ENCODE measurements around the gene MDFIC.
A peak's percentile ranks its signal among the peaks of the same experiment; 100 is the strongest.

Gene MDFIC

GRCh38 chr7:115005251-115005650 lies 83.4 kb downstream of the MDFIC start:
- no peak for DNase-seq

GRCh38 chr7:115005953-115006352 lies 84.1 kb downstream of the MDFIC start:
- no peak for DNase-seq

DNA sequence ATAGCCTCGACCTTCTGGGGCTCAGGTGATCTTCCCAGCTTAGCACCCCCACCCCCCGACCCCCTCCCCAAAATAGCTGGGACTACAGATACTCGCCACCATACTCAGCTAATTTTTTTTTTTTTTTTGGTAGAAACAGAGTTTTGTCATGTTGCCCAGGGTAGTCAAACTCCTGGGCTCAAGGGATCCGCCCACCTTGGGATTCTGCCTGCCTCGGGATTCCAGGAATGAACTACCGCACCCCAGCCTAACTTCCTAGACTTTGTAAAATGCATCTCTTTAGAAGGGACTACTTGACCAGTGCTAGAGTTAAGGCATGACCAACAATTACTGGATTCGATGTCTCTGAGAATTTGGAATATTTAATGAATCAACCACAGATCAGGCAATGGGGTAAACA lies 85.9 kb downstream of the MDFIC start:
- no peak for DNase-seq

- DNase-seq: no peak
Measured at GRCh38 chr7:115008465-115009114, 86.7 kb downstream of the MDFIC start.

DNA sequence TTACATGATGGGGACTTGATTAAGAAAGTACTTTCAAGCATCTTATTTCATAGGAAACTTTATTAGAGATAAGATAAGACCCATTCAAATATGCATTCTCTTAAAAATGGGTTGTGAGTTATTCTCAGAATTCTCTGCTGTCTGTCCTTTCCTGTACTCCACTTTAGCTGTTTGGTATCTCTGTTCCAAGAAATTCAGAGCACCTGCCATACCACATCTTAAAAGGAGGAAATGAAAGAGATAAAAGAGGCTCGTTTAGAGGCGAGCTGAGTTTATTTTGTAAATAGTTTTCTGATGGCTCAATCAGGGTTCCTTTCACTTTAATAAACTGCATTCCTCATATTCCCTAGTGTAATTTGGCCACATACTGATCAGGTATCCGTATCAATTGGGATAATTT lies 87.2 kb downstream of the MDFIC start:
- DNase-seq: no peak

DNA sequence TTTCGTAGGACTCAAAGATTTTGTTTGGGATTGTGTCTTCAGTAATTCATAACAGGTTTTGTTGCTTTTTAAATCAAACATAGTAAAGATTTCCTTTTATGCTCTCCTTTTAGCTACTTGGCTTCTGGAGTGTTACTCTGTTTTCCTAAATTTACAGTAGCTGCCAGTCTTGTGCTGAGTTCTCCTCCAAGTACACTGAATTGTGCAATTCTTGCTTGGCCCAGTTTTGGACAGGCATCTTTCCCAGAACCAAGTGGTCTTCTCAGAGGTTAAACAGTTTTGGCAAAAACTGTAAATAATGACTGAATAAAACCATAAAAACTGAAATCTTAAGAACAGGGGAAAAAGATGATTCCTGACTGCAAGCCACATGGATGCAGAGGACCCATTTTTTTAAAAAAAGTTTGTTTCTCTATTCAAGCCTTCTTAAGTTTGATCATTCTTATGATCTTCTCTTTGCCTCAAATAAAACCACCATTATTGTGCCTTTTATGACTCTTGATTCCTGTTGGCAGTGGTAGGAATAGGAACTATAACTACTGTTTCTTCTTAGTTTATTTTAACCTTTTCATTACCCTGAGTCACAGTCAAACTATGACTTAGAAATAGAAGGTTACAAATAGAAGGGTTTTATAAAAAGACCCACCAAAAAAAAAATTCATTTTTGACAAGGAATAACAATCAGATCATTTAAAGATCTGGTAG lies 88.0 kb downstream of the MDFIC start:
- DNase-seq: no peak

DNA sequence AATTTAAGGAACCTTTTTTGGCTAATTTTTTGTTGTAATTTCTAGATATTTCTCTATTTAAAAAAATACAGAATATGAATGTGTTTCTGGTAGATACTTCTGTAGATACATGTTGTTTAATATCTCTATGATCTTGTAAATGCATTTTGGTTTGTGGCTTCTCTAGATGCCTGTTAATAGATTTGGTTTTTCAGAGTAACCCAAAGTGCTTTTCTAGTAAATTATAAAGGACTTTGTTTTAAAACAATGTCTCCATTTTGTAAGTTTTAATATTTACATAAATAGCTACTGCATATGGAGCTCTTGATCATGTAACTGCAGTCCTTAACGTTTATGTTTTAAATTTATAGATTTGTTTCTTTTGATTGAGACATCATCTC lies 88.5 kb downstream of the MDFIC start:
- no peak for DNase-seq

DNA sequence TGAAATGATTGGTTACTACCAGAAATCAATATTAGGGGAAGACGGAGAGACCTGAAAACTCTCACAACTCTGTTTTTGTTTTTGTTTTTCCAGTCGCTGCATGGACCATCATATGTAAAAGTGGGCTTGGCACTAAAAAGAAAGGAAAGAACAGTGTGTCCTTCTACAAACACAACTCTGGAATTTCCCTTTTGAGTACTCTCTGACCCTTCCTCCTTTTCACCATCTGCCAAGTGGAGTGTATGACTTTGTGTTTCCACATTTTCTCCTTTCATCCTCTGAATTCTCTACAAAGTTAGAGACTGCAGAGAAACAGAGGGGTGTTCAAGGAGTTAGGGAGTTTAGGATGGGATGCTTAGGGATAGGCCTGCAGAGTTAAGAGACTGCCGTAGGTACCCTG lies 92.0 kb downstream of the MDFIC start:
- DNase-seq: no peak

GRCh38 chr7:115014794-115015193 lies 92.9 kb downstream of the MDFIC start:
- DNase-seq: no peak

GRCh38 chr7:115015619-115016018 lies 93.7 kb downstream of the MDFIC start:
- DNase-seq: no peak

GRCh38 chr7:115019882-115020605 lies 98.2 kb downstream of the MDFIC start:
- DNase-seq: no peak

GRCh38 chr7:115023219-115023618 lies 101.3 kb downstream of the MDFIC start:
- no peak for DNase-seq

DNA sequence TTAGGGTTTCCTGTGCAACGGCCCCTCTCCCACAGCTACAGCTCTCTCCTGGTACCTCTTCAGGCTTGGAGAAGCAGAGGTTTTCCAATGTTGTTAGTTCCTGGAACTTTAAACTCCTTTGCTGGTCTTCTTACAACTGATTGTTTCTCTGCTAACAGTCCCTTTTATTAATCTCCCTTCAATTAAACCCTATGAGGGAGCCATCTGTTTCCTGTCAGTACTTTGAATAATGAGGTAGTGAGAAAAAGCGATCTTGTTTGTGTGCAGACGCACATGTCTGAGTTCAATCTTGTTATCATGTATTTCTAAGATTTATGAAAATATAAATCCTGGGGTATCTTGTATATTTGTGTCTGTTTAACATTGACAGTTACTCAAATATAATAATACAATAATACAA lies 102.4 kb downstream of the MDFIC start:
- no peak for DNase-seq

DNA sequence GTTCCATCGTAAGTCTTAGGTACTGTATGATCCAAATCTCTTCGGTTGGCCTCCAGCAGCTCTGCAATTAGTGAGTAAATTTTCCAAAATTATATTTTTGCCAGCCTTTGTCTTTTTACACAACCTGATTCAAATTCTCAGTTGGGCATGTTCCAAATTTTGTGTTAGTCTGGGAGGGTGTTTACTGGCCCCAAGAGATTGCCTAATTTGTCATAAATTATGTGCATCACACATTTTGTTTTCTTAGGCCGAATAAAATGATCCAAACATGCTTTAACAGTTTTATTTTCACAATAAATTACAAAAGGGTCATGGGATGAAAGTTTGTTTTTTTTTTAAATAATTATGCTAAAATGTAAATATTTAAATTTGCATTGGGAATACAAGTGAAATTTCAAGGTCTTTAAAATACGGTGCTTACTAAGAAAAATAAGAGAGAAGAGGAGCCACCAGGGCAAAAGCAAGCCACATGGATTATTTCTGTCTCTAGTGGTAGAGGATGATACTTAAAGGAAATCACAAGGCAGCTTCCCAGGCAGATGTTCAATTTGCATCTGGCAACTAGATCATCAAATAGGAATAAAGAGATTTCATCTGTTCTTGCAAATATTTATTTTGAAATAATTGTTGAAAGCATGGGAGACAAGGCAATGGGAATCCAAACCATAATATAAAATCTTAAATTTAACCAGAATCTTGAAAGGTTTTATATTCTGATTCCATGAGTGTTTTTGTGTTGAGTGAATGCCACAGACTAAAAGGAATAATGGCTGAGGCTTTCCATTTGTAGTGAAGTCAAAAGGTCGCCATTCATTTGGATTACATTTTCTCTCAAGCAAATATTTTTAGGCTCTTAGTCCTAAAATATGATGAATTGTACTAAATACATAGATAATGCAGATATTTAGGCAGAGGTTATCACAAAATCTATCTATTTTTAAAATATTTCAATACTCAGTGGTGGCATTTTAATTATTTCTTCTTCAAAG lies 111.1 kb downstream of the MDFIC start:
- DNase-seq: no peak

DNA sequence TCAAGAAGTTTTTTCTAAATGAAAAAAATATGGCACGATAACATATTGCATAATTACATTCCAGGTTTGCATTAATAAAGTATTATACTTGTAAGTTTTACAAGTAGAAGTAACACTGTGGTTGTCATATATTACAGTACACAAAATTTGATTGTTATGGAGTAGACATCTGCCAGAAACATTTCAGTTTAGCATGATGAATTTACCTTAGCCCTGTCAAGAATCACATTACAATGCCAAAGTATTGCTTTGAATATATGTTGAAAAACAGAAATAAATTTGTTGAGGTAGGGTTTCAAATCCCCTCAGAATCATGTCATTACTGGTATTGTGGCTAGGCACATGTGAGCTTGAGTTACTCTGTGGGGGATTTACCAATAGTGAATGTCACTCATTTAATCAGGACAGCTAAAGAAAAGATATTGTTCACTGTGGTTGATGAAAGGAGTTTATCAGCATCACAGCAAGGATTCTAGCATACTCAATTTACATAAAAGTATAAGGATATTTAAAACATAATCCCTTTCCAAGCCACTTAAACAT lies 112.1 kb downstream of the MDFIC start:
- no peak for DNase-seq

- DNase-seq: no peak
Measured at GRCh38 chr7:115034515-115034914, 112.6 kb downstream of the MDFIC start.

GRCh38 chr7:115037128-115037802 lies 115.4 kb downstream of the MDFIC start:
- no peak for DNase-seq

DNA sequence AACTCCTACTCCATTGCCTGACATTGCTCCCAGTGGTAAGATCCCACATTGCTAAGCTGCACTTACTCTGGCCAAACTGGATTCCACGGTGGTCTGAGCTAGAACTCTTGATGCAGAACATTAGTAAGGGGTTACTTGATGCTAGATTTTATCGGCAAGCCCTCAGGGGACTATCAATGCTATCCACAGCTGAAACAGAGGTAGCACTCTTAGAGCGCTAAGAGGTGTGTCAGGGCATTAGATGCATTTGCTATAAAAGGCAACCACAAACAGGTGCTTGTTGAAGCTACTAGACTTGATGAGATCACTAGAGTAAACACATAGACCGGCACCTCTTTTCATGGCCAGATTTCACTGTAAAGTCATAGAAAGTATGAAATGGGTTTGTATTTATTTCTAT lies 116.3 kb downstream of the MDFIC start:
- peak; percentile 87 for DNase-seq

DNA sequence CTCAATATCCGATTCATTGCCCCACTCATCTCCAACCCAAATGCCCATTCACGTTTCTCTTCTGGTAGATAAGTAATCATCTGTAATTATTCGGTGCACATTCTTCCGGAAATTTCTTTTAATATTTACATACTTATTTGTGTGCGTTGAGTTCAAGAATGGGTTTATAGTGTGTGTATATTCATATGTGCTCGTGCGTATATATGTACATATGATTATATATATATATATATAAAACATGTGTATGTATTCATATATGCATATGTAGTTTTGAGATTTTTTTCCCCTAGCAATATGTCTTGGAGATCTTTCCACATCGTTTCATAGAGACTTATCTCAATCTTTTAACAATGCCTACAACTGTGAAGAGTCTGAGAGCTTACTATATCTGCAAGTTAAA lies 118.2 kb downstream of the MDFIC start:
- DNase-seq: no peak

DNA sequence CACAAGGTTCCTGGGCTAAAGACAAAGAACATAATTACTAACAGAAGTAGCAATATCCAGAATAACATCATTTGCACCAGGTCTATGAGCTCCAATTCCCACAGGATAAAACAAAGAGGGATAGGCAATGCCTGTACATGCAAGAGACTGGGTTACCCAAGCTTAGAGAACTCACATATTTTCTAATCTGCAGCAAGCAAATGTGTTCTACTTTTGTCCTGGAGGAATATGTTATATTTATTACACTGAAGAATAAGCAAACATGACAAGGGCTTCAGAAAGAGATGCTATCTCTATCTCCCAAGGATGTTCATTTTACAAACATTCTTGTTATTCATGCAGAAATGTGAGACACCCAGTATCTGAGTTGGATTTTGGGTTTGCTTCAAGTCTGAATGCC lies 118.6 kb downstream of the MDFIC start:
- DNase-seq: no peak

DNA sequence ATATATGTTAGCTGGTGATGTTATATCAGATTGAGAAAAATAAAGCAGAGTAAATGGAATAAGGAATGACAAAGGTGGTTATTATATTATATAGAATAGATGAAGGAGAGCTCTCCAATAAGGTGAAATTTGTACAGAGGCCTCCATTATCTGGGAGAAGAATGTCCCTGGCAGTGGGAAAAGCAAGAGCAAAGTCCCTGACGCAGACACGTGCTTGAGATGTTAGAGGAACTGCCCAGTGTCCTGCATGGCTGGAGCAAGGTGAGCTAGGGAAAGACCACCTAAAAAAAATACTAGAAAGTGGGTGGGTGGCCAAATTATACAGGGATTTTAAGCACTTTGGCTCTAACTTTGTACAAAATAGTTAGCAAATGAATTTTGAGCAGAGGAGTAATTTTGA lies 120.7 kb downstream of the MDFIC start:
- no peak for DNase-seq

DNA sequence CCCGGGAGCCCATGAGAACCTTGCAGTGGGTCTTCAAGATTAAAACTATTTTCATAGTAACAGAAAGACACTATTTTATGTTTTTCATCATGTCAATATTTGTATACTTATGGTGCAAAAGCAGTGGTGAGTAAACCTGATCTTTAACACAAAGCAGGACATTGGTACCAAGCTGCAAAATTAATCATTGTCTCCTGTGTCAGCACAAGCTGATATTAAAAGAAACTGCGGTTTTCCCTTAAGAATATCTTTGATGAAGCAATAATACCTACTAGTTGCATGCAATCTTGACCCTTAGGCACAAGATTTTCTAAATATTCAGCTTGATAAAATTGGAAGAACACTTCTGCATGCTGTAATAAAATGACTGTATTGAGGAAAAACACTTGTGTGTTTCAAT lies 121.7 kb downstream of the MDFIC start:
- no peak for DNase-seq

All from NCI-H2029 (cell line).